Neural cell (in vitro differentiated cells): ENCODE results near the gene NSUN6.

Source experiments
- MXI1 ChIP-seq: fragments of 450-650 bp; conservative IDR thresholded peaks from 2 replicates; pipeline ENCODE4 v1.6.1; 2014; ENCODE audit warnings: antibody characterized with exemption, mild to moderate bottlenecking; ENCODE audit not compliant: poor library complexity, severe bottlenecking
- TF ChIP-seq, protein P1 (sequence below): fragments of 450-650 bp; IDR thresholded peaks from 2 replicates; pipeline ENCODE4 v1.5.1; 2014; ENCODE audit warnings: antibody characterized with exemption, mild to moderate bottlenecking, moderate library complexity; ENCODE audit not compliant: poor library complexity, severe bottlenecking

DNA sequence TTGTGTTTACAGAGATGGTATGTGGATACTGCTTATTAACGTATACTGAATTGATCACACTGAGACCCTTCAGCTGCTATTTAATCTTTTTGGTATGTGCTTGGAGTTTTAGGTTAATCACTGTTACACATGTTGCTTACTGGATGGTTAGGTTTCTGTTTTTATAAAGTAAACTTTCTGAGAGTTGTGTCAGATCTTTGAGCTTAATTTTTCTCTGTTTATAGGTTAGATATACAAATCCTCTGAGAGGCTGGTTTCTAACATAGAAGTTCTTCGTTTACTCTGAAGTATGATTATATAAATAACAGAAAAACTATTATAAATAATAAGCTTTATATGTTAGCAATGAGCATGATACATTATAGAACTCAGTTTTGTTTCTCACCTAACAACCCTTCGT is 123.1 kb downstream of the NSUN6 start:
- no peak for TF ChIP-seq MXI1
- TF ChIP-seq, protein P1, sequence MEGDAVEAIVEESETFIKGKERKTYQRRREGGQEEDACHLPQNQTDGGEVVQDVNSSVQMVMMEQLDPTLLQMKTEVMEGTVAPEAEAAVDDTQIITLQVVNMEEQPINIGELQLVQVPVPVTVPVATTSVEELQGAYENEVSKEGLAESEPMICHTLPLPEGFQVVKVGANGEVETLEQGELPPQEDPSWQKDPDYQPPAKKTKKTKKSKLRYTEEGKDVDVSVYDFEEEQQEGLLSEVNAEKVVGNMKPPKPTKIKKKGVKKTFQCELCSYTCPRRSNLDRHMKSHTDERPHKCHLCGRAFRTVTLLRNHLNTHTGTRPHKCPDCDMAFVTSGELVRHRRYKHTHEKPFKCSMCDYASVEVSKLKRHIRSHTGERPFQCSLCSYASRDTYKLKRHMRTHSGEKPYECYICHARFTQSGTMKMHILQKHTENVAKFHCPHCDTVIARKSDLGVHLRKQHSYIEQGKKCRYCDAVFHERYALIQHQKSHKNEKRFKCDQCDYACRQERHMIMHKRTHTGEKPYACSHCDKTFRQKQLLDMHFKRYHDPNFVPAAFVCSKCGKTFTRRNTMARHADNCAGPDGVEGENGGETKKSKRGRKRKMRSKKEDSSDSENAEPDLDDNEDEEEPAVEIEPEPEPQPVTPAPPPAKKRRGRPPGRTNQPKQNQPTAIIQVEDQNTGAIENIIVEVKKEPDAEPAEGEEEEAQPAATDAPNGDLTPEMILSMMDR, result no peak
